Fibroblast of the aortic adventitia (primary cell): Measurements from ENCODE around the gene IER3. TPM values are rescaled to one million over a fixed set of nuclear protein-coding genes. Genes with fewer than 3 reads are reported as not detected.
"Not testable (repeated sequence)": the region's sequence is repeated elsewhere in the genome, so short reads cannot be mapped to it uniquely, and the experiment has no call there.

Experiments
- DNase-seq: peaks from one replicate; pipeline ENCODE4 v3.0.0-alpha.2; 2010; ENCODE audit warnings: low read depth
- H3K4me3 ChIP-seq: 2 replicates; pipeline ENCODE4 v1.5.1; 2011; ENCODE audit warnings: low read depth, mild to moderate bottlenecking, control low read depth, low read length, moderate library complexity
- total RNA-seq: library from RNA; depleted of rRNA; stranded (reverse); fragments of >200 nt; gene quantifications from 2 replicates; pipeline ENCODE4 v1.2.3, GENCODE V29; 2012; ENCODE audit warnings: low replicate concordance
- TF ChIP-seq, protein P1 (sequence below): IDR thresholded peaks from 2 replicates; pipeline ENCODE4 v1.5.1; 2011; ENCODE audit warnings: mild to moderate bottlenecking, low read length, control low read depth, inconsistent platforms; ENCODE audit not compliant: insufficient read depth

IER3 gene
- total RNA-seq, 1 donor = 23.8 TPM

DNA sequence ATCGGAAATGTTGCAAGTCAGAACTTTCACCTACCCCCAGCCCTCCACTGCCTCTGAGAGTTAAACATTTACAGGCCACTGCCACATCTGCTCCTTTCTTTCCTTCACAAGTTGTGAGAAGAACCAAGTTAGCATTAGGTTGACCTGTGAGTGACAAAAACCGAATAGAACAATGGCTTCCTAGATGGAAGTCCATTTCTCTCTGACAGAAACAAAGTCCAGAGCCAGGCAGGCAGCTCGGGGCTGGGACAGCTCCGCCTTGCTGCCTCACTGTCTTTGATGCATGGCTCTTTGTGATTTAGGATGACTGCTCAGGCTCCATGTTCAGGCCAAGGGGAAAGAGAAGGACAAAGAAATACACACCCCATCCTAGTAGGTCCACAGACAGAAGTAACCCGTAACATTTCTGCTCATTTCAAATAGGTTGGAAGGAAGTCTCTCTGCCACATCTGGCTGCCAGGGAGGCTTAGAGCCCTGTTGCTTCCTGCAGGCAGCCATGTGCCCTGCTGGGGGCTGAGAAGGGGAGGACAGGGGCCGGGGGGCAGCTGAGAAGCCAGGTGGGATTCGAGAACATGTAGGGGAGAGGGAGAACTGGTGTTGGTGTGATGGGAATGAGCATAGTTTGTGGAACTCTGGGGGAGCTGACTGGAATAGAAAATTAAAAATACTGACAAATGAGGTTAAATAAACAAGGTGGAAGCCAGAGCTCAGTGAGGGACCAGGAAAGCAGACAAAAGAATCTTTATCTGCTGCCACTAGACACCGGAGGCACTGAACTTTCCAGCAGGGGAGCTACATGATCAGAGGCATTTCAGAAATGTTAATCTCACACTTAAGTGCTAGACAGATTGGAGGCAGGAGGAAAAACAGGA lies 19.5 kb upstream of the IER3 start:
- TF ChIP-seq, protein P1, sequence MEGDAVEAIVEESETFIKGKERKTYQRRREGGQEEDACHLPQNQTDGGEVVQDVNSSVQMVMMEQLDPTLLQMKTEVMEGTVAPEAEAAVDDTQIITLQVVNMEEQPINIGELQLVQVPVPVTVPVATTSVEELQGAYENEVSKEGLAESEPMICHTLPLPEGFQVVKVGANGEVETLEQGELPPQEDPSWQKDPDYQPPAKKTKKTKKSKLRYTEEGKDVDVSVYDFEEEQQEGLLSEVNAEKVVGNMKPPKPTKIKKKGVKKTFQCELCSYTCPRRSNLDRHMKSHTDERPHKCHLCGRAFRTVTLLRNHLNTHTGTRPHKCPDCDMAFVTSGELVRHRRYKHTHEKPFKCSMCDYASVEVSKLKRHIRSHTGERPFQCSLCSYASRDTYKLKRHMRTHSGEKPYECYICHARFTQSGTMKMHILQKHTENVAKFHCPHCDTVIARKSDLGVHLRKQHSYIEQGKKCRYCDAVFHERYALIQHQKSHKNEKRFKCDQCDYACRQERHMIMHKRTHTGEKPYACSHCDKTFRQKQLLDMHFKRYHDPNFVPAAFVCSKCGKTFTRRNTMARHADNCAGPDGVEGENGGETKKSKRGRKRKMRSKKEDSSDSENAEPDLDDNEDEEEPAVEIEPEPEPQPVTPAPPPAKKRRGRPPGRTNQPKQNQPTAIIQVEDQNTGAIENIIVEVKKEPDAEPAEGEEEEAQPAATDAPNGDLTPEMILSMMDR = peak; percentile 10
- no peak overlapping the region for H3K4me3 ChIP-seq
- DNase-seq = no peak

DNA sequence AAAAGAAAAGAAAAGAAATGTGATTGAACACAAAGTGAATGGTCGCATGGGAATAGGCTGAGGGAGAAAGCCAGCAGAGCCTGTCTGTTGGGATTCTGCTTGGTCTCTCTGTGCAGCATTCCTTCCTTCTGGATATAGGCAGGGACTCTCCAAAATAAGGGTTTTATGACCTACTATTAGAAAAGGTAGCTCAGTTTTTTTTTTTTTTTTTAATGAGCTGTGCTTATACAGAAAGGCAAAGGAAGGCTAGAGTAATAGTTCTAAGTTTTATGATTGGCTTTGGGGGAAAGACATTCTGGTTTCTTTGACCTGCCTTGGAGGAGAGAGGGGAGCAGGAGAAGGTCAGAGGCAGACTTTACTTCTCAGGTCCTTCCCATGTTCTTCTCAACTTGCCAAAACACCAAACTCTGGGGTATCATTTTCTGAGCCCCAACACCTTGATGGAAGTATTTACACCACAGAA lies 18.8 kb upstream of the IER3 start:
- DNase-seq = no peak
- no peak overlapping the region for H3K4me3 ChIP-seq
- TF ChIP-seq, protein P1 = no peak

DNA sequence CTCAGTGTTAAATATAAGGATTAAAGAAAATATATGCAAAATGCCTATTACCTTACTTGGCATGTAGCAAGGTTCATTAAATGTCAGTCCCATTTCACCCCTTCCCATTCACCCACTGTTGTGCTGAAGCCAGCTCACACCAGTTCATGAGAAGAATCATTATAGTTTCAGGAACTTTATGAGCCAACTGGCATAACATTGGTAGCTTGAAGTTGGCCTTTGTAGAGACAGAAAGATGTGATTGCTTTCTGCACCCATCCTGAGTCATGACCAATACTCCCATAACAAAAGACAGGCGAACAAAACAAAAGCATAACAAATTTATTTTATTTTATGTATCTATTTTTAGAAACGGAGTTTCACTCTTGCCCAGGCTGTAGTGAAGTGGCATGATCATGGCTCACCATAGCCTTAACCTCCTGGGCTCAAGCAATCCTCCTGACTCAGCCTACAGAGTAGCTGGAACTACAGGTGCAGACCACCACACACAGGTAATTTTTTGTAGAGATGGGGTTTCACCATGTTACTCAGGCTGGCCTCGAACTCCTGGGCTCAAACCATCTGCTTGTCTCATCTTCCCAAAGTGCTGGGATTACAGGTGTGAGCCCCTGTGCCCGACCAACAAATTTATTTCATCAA lies 17.6 kb upstream of the IER3 start:
- TF ChIP-seq, protein P1 = no peak
- no peak overlapping the region for H3K4me3 ChIP-seq
- no peak for DNase-seq

DNA sequence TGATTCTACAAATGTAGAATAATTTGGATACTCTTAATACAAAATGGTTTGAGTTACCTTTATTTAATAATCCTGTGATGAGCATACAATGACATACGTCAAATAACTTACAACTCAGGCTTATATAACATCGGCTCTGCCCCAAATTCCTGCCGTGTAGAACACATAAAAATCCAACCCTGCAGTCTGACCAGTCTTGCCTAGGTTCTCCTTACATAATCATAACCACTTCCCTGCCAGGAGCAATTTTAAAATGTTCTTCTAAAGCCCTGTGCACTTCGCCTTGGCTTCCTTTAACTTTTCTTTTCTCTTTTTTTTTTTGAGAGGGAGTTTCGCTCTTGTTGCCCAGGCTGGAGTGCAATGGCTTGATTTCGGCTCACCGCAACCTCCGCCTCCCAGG lies 16.2 kb upstream of the IER3 start:
- H3K4me3 ChIP-seq = no peak overlapping the region
- DNase-seq = no peak
- TF ChIP-seq, protein P1 = no peak

DNA sequence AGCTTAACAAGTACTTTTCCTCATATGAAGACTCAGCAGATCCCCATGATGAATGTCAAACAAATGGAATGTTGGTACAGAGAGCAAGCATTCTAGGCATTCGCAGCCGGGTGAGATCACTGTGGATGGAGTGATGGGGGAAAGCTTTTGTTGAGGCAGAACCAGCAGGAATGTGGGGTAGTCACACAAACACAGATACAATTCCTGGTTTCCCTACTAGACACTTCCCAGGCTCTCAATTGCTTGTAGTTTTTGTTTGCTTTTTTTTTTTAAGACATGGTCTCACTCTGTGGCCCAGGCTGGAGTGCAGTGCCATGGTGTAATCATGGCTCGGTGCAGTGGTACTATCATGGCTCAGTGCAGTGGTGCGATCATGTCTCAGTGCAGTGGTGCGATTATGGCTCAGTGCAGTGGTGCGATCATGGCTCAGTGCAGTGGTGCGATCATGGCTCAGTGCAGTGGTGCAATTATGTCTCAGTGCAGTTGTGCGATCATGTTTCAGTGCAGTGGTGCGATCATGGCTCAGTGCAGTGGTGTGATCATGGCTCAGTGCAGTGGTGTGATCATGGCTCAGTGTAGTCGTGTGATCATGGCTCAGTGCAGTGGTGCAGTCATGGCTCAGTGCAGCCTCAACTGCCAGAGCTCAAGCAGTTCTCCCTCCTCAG lies 15.4 kb upstream of the IER3 start:
- H3K4me3 ChIP-seq = no peak overlapping the region
- TF ChIP-seq, protein P1 = no peak
- DNase-seq = peak; percentile 93

DNA sequence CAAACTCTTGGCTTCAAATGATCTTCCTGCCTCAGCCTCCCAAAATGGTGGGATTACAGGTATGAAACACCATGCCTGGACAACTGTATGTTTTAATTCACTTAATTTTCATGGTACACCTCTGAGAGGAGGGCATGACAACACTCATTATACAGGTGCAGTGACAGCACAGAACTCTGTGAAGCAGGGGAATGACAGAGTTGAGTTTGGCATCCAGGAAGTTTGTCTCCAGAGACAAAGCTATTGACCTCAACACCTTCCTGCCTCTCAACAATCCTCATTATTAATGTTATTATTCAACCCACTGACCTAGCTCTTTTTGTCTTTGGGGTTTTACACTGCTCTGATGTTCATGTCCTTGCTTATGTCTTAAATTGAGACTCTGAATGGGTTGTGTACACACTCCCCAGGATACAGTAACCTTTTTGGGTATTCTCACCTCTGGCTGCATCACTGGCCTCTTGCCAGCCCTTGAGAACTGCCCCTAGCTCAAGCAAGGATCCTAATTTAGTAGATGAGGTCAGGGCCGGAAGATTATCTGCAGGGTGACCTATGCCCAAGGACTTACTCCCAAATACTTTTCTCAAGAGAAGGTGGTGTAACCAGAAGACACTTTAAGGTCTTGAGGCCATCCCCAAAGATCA lies 13.0 kb upstream of the IER3 start:
- H3K4me3 ChIP-seq = no peak overlapping the region
- TF ChIP-seq, protein P1 = no peak
- DNase-seq = no peak

DNA sequence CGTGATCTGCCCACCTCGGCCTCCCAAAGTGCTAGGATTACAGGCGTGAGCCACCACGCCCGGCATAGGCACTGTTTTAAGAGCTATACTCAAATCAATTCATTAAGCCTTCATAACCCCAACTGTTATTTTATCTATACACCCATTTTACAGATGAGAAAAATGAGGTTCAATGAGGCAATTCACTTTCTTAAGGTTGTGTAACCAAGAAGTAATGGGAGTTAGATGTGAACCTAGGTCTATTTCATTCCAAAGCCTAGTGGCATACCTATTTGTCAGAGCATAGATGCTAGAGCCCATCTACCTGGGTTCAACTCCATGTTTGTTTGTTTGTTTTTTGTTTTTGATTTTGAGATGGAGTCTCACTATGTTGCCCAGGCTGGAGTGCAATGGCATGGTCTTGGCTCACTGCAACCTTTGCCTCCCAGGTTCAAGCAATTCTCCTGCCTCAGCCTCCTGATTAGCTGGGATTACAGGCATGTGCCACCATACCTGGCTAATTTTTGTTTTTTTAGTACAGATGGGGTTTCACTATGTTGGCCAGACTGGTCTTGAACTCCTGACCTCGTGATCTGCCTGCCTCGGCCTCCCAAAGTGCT lies 12.2 kb upstream of the IER3 start:
- not testable (repeated sequence) for H3K4me3 ChIP-seq, DNase-seq
